Ascending aorta (tissue), 2 donors: Measurements from ENCODE around the gene SMYD2. TPM values are rescaled to one million over a fixed set of nuclear protein-coding genes. Genes with fewer than 3 reads are reported as not detected.
A peak's percentile ranks its signal among the peaks of the same experiment; 100 is the strongest.

ENCODE experiments used
- DNase-seq, 2 donors: peaks; one replicate each; pipeline ENCODE4 v3.0.0-alpha.2; 2019; ENCODE audit warnings: low spot score in 2 of 2
- H3K27ac ChIP-seq, 2 donors: fragments of 200-600 bp; sonication (generic); one replicate each; pipeline ENCODE4 v1.5.1; 2016 to 2017; ENCODE audit warnings: mild to moderate bottlenecking in 1 of 2
- H3K27me3 ChIP-seq: fragments of 200-600 bp; sonication (generic); one replicate; pipeline ENCODE4 v1.5.1; 2017
- H3K36me3 ChIP-seq, 2 donors: fragments of 200-600 bp; sonication (generic); one replicate each; pipeline ENCODE4 v1.5.1; 2016
- H3K4me1 ChIP-seq, 2 donors: fragments of 200-600 bp; sonication (generic); one replicate each; pipeline ENCODE4 v1.5.1; 2016 to 2017; ENCODE audit warnings: mild to moderate bottlenecking in 1 of 2
- H3K4me3 ChIP-seq, 2 donors: fragments of 200-600 bp; sonication (generic); one replicate each; pipeline ENCODE4 v1.5.1; 2016 to 2017; ENCODE audit warnings: mild to moderate bottlenecking in 1 of 2
- H3K9me3 ChIP-seq, 2 donors: fragments of 200-600 bp; sonication (generic); one replicate each; pipeline ENCODE4 v1.5.1; 2016
- intact Hi-C: fragments of 100-400 bp; cut with DNase I; formaldehyde crosslinking; loops from one replicate; pipeline ENCODE4 v1.15.1; 2023
- total RNA-seq: library from RNA; depleted of rRNA; stranded (reverse); fragments of >200 nt; gene quantifications from one replicate; pipeline ENCODE4 v1.1.0, GENCODE V29; 2016
- TF ChIP-seq, protein P1 (sequence below), 3 experiments: fragments of 200-600 bp in 2 of 3; fragments of 450-650 bp in 1 of 3; sonication (generic) in 2 of 3; IDR thresholded peaks; one replicate each; pipeline ENCODE4 v1.5.1; 2016 to 2019; ENCODE audit warnings: antibody characterized with exemption in 3 of 3, mild to moderate bottlenecking in 1 of 3, moderate library complexity in 1 of 3

Gene SMYD2
- total RNA-seq, 1 donor from 2014 or later: 2.4 TPM

- Histone ChIP-seq H3K27me3 (no peaks in the 10 kb centered on the region), H3K4me1 (peaks cover 0 to 6% of the 10 kb centered on the region in 2 donors), H3K9me3 (no peaks in the 10 kb centered on the region), H3K36me3 (no peaks in the 10 kb centered on the region), H3K4me3 (no peak overlapping the region), H3K27ac (no peak overlapping the region)
- no peak for DNase-seq
- TF ChIP-seq, protein P1, sequence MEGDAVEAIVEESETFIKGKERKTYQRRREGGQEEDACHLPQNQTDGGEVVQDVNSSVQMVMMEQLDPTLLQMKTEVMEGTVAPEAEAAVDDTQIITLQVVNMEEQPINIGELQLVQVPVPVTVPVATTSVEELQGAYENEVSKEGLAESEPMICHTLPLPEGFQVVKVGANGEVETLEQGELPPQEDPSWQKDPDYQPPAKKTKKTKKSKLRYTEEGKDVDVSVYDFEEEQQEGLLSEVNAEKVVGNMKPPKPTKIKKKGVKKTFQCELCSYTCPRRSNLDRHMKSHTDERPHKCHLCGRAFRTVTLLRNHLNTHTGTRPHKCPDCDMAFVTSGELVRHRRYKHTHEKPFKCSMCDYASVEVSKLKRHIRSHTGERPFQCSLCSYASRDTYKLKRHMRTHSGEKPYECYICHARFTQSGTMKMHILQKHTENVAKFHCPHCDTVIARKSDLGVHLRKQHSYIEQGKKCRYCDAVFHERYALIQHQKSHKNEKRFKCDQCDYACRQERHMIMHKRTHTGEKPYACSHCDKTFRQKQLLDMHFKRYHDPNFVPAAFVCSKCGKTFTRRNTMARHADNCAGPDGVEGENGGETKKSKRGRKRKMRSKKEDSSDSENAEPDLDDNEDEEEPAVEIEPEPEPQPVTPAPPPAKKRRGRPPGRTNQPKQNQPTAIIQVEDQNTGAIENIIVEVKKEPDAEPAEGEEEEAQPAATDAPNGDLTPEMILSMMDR (IDR thresholded peaks at IDR 0.05): no peak
- intact Hi-C loops: no loop called here
Measured at GRCh38 chr1:214301526-214301925, 20.6 kb downstream of the SMYD2 start.

GRCh38 chr1:214303141-214303930 is 22.4 kb downstream of the SMYD2 start:
- H3K27ac ChIP-seq: no peak overlapping the region
- intact Hi-C loops: no loop called here
- peaks cover 0 to 6% of the 10 kb centered on the region in 2 donors for H3K4me1 ChIP-seq
- H3K27me3 ChIP-seq: no peaks in the 10 kb centered on the region
- DNase-seq: no peak
- no peaks in the 10 kb centered on the region for H3K9me3 ChIP-seq
- H3K4me3 ChIP-seq: peak overlapping the region in 1 of 2 donors; percentile 36
- H3K36me3 ChIP-seq: no peaks in the 10 kb centered on the region
- TF ChIP-seq, protein P1 (IDR thresholded peaks at IDR 0.05): no peak

GRCh38 chr1:214305164-214305751 is 24.3 kb downstream of the SMYD2 start:
- DNase-seq: no peak
- no peaks in the 10 kb centered on the region for H3K36me3 ChIP-seq
- H3K27me3 ChIP-seq: no peaks in the 10 kb centered on the region
- peaks cover 0 to 6% of the 10 kb centered on the region in 2 donors for H3K4me1 ChIP-seq
- intact Hi-C loops: no loop called here
- H3K9me3 ChIP-seq: no peaks in the 10 kb centered on the region
- TF ChIP-seq, protein P1 (IDR thresholded peaks at IDR 0.05): no peak
- no peak overlapping the region for H3K27ac ChIP-seq
- H3K4me3 ChIP-seq: no peak overlapping the region

- Histone ChIP-seq H3K4me1 (peaks cover 0 to 6% of the 10 kb centered on the region in 2 donors), H3K9me3 (no peaks in the 10 kb centered on the region), H3K36me3 (no peaks in the 10 kb centered on the region), H3K27ac (no peak overlapping the region), H3K4me3 (no peak overlapping the region), H3K27me3 (no peaks in the 10 kb centered on the region)
- no peak for DNase-seq
- intact Hi-C loops: no loop called here
- TF ChIP-seq, protein P1 (IDR thresholded peaks at IDR 0.05): no peak
Measured at GRCh38 chr1:214306269-214306668, 25.3 kb downstream of the SMYD2 start.

- intact Hi-C loops: no loop called here
- no peak for DNase-seq
- no peaks in the 10 kb centered on the region for H3K36me3 ChIP-seq
- no peaks in the 10 kb centered on the region for H3K9me3 ChIP-seq
- no peaks in the 10 kb centered on the region for H3K4me1 ChIP-seq
- H3K27me3 ChIP-seq: no peaks in the 10 kb centered on the region
- no peak overlapping the region for H3K27ac ChIP-seq
- H3K4me3 ChIP-seq: no peak overlapping the region
- TF ChIP-seq, protein P1 (IDR thresholded peaks at IDR 0.05): no peak
Measured at GRCh38 chr1:214310010-214310409, 29.1 kb downstream of the SMYD2 start.
